Natural killer cell (primary cell): ENCODE results near the gene MBD6. TPM values are rescaled to one million over a fixed set of nuclear protein-coding genes. Genes with fewer than 3 reads are reported as not detected.

Source experiments
- ATAC-seq, 3 donors: fragments of 150-1000 bp in 2 of 3; fragments of 200-7000 bp in 1 of 3; cut with Tn5 transposase; 1 replicate in 1 of 3; 2 replicates in 2 of 3; pipeline ENCODE4 v1.10.0; 2021; ENCODE audit warnings: mild to moderate bottlenecking in 2 of 3, moderate library complexity in 2 of 3
- DNase-seq, 2 donors: peaks; one replicate each; pipeline versions ENCODE4 v3.0.0 to v3.0.0-alpha.2; 2013 to 2021; ENCODE audit warnings: mixed read lengths in 1 of 2
- H3K27ac ChIP-seq: one replicate; pipeline ENCODE4 v1.5.1; 2013; ENCODE audit warnings: mild to moderate bottlenecking, low read length
- H3K27me3 ChIP-seq: one replicate; pipeline ENCODE4 v1.6.1; 2013; ENCODE audit warnings: low read length; ENCODE audit not compliant: control insufficient read depth, insufficient read depth
- H3K36me3 ChIP-seq: one replicate; pipeline ENCODE4 v1.6.1; 2013; ENCODE audit warnings: low read length; ENCODE audit not compliant: control insufficient read depth, insufficient read depth
- H3K4me1 ChIP-seq: one replicate; pipeline ENCODE4 v1.6.1; 2013; ENCODE audit warnings: low read length; ENCODE audit not compliant: control insufficient read depth, insufficient read depth
- H3K4me3 ChIP-seq: one replicate; pipeline ENCODE4 v1.5.1; 2013; ENCODE audit warnings: low read length
- H3K9me3 ChIP-seq: one replicate; pipeline ENCODE4 v1.6.1; 2013; ENCODE audit warnings: low read length; ENCODE audit not compliant: control insufficient read depth, insufficient read depth
- H3K27ac Mint-ChIP-seq, 2 donors: one replicate each; pipeline ENCODE4 v1.8.0; 2022; ENCODE audit warnings: mild to moderate bottlenecking in 2 of 2, mixed read lengths in 2 of 2, moderate library complexity in 1 of 2
- H3K27me3 Mint-ChIP-seq, 2 donors: one replicate each; pipeline ENCODE4 v1.8.0; 2022; ENCODE audit warnings: low read depth in 2 of 2, mixed read lengths in 2 of 2
- H3K36me3 Mint-ChIP-seq: one replicate; pipeline ENCODE4 v1.8.0; 2022; ENCODE audit warnings: mixed read lengths
- H3K4me1 Mint-ChIP-seq, 2 donors: one replicate each; pipeline ENCODE4 v1.8.0; 2022; ENCODE audit warnings: mixed read lengths in 2 of 2
- H3K4me3 Mint-ChIP-seq: one replicate; pipeline ENCODE4 v1.8.0; 2022; ENCODE audit warnings: mild to moderate bottlenecking, moderate library complexity, mixed read lengths
- H3K9me3 Mint-ChIP-seq, 2 donors: one replicate each; pipeline ENCODE4 v1.8.0; 2022; ENCODE audit warnings: mixed read lengths in 2 of 2
- CTCF ChIP-seq: fragments of 200-600 bp; IDR thresholded peaks from one replicate; pipeline ENCODE4 v1.8.0; 2022; ENCODE audit warnings: antibody characterized with exemption
- WGBS: methylation state at CpG from one replicate; pipeline ENCODE4 v1.1.7; 2013; ENCODE audit warnings: missing lambda C conversion rate; ENCODE audit not compliant: insufficient coverage; 5-methylcytosine and 5-hydroxymethylcytosine counted together
- intact Hi-C: fragments of 100-400 bp; cut with micrococcal nuclease; formaldehyde crosslinking; loops from one replicate; pipeline ENCODE4 v1.14.2; 2022
- total RNA-seq, 4 donors: library from RNA; stranded (reverse); fragments of 120-200 nt in 1 of 4; gene quantifications; one replicate each; pipeline versions ENCODE4 v1.2.3 to v1.2.4, GENCODE V29; 2013 to 2022

MBD6 gene
- total RNA-seq, 3 donors from 2014 or later (not counting 1 experiment from before 2014, with no cell fraction given): 130 to 142 (median 139) TPM

- Histone ChIP-seq H3K36me3 (peaks cover 53% of the 10 kb centered on the region), H3K27ac (no peak overlapping the region), H3K9me3 (no peaks in the 10 kb centered on the region), H3K4me3 (no peak overlapping the region), H3K27me3 (no peaks in the 10 kb centered on the region), H3K4me1 (peaks cover 94% of the 10 kb centered on the region)
- peak overlapping the region; percentile 83 to 90 for H3K27ac Mint-ChIP-seq
- no peak for TF ChIP-seq CTCF
- H3K9me3 Mint-ChIP-seq: no peaks in the 10 kb centered on the region
- ATAC-seq: no peak
- peaks cover 19% of the 10 kb centered on the region for H3K36me3 Mint-ChIP-seq
- intact Hi-C loops: no loop called here
- H3K4me3 Mint-ChIP-seq: peak overlapping the region; percentile 78
- peaks cover 71 to 92% of the 10 kb centered on the region in 2 donors for H3K4me1 Mint-ChIP-seq
- H3K27me3 Mint-ChIP-seq: no peaks in the 10 kb centered on the region
- WGBS: 67% methylated on average over 5 of the region's 8 CpGs
- no peak for DNase-seq
These were observed 48.2 kb upstream of the MBD6 start for GRCh38 chr12:57474430-57474829.

GRCh38 chr12:57474862-57475261 lies 47.8 kb upstream of the MBD6 start:
- DNase-seq: no peak
- no peak for TF ChIP-seq CTCF
- whole genome bisulfite sequencing: 94% methylated on average over 7 of the region's 7 CpGs

GRCh38 chr12:57475271-57476161 lies 47.1 kb upstream of the MBD6 start:
- DNase-seq: no peak
- no peak for TF ChIP-seq CTCF
- H3K9me3 ChIP-seq: no peaks in the 10 kb centered on the region
- peaks cover 93% of the 10 kb centered on the region for H3K4me1 ChIP-seq
- Mint-ChIP-seq H3K4me3 (peak overlapping the region; percentile 85), H3K27ac (peak overlapping the region; percentile 97 to 98), H3K4me1 (peaks cover 76 to 92% of the 10 kb centered on the region in 2 donors), H3K36me3 (peaks cover 19% of the 10 kb centered on the region), H3K9me3 (no peaks in the 10 kb centered on the region), H3K27me3 (no peaks in the 10 kb centered on the region)
- H3K36me3 ChIP-seq: peaks cover 44% of the 10 kb centered on the region
- intact Hi-C loops: loop anchor here (2.0 to 5.0 kb wide), 3 partner anchors 13 to 267 kb away; no protein-coding TSS in a partner anchor
- peak overlapping the region; percentile 57 for H3K4me3 ChIP-seq
- peak overlapping the region; percentile 99 for H3K27ac ChIP-seq
- no peak for ATAC-seq
- H3K27me3 ChIP-seq: no peaks in the 10 kb centered on the region
- WGBS: 55% methylated on average over 84 of the region's 84 CpGs

More at GRCh38 chr12:57474862-57475261, 47.8 kb upstream of the MBD6 start:
- Mint-ChIP-seq H3K4me1 (peaks cover 71 to 92% of the 10 kb centered on the region in 2 donors), H3K27me3 (no peaks in the 10 kb centered on the region), H3K36me3 (peaks cover 19% of the 10 kb centered on the region), H3K4me3 (peak overlapping the region; percentile 78), H3K9me3 (no peaks in the 10 kb centered on the region), H3K27ac (peak overlapping the region; percentile 83 to 90)
- peaks cover 93% of the 10 kb centered on the region for H3K4me1 ChIP-seq
- H3K27me3 ChIP-seq: no peaks in the 10 kb centered on the region
- no peaks in the 10 kb centered on the region for H3K9me3 ChIP-seq
- no peak for ATAC-seq
- no peak overlapping the region for H3K27ac ChIP-seq
- intact Hi-C loops: loop anchor here (5.0 kb wide), 2 partner anchors 147 to 267 kb away; no protein-coding TSS in a partner anchor
- no peak overlapping the region for H3K4me3 ChIP-seq
- peaks cover 49% of the 10 kb centered on the region for H3K36me3 ChIP-seq
